Loucy (cell line): ENCODE results near the gene TRIO.

Experiments
- CTCF ChIP-seq: fragments of 200-600 bp; sonication (generic); conservative IDR thresholded peaks from 2 replicates; pipeline ENCODE4 v1.5.1; 2014; ENCODE audit warnings: mild to moderate bottlenecking, antibody characterized with exemption, low read length
- EZH2phosphoT487 ChIP-seq: fragments of 200-600 bp; IDR thresholded peaks from 2 replicates; pipeline ENCODE4 v1.6.1; 2018; ENCODE audit warnings: antibody characterized with exemption, mild to moderate bottlenecking, moderate library complexity, borderline replicate concordance

- TF ChIP-seq CTCF (no peak), EZH2phosphoT487 (no peak)
These were observed 385.0 kb downstream of the TRIO start for GRCh38 chr5:14528115-14528514.
